Activated CD8-positive, alpha-beta memory T cell treated with anti-CD3 and anti-CD28 coated beads, Interleukin-2, amount 10 ng/mL, durations not matched to agents 7 days and 5 days (primary cell): ENCODE results near the gene NAIP. TPM values are rescaled to one million over a fixed set of nuclear protein-coding genes. Genes with fewer than 3 reads are reported as not detected.
"Not testable (repeated sequence)": the region's sequence is repeated elsewhere in the genome, so short reads cannot be mapped to it uniquely, and the experiment has no call there.

ENCODE experiments used
- ATAC-seq: fragments of 150-1000 bp; cut with Tn5 transposase; one replicate; pipeline ENCODE4 v1.10.0; 2021; ENCODE audit warnings: moderate library complexity
- CTCF ChIA-PET: fragments of 350-600 bp; sonication (Branson Sonifier 250); formaldehyde crosslinking; loops from one replicate; lab custom pipeline; 2021; ENCODE audit warnings: antibody characterized with exemption; lab: Charles Lee
- DNase-seq: peaks from one replicate; pipeline ENCODE4 v3.0.0-alpha.2; 2020
- H3K27ac Mint-ChIP-seq: one replicate; pipeline ENCODE4 v1.8.0; 2021; ENCODE audit warnings: mild to moderate bottlenecking, mixed read lengths
- H3K27me3 Mint-ChIP-seq: one replicate; pipeline ENCODE4 v1.8.0; 2021; ENCODE audit warnings: mixed read lengths
- H3K36me3 Mint-ChIP-seq: one replicate; pipeline ENCODE4 v1.8.0; 2021; ENCODE audit warnings: mild to moderate bottlenecking, mixed read lengths
- H3K4me1 Mint-ChIP-seq: one replicate; pipeline ENCODE4 v1.8.0; 2021; ENCODE audit warnings: mixed read lengths
- H3K4me3 Mint-ChIP-seq: one replicate; pipeline ENCODE4 v1.8.0; 2021; ENCODE audit warnings: mild to moderate bottlenecking, moderate library complexity, mixed read lengths
- H3K9me3 Mint-ChIP-seq: one replicate; pipeline ENCODE4 v1.8.0; 2022; ENCODE audit warnings: low read depth, mixed read lengths
- total RNA-seq, 2 experiments: library from RNA; stranded (reverse); gene quantifications; one replicate each; pipeline ENCODE4 v1.2.3, GENCODE V29; 2021

Gene NAIP
- total RNA-seq, 2 experiments from 2014 or later = 3.6 to 7.2 TPM

DNA sequence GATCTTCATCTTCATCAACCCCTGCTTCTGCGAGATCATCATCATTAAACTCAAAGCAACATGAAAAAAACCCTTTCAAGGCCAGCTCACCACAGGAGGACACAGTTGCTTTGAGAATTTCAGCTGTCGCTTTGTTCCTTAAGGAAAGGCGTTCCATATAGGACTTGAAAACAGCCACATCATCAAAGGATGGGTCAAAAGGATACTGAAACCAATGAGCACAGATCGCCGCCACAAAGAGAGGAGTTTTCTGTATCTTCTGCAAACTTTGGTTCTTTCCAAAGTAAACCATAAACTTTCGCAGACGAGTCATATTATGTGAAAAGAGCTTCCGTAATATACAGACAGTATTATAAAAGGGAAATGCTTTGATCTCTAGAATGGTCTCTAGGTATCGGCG lies 40.3 kb downstream of the NAIP start:
- ATAC-seq, H3K4me3 Mint-ChIP-seq, H3K27me3 Mint-ChIP-seq, CTCF ChIA-PET, H3K4me1 Mint-ChIP-seq, H3K27ac Mint-ChIP-seq, H3K9me3 Mint-ChIP-seq, DNase-seq, H3K36me3 Mint-ChIP-seq: not testable (repeated sequence)

DNA sequence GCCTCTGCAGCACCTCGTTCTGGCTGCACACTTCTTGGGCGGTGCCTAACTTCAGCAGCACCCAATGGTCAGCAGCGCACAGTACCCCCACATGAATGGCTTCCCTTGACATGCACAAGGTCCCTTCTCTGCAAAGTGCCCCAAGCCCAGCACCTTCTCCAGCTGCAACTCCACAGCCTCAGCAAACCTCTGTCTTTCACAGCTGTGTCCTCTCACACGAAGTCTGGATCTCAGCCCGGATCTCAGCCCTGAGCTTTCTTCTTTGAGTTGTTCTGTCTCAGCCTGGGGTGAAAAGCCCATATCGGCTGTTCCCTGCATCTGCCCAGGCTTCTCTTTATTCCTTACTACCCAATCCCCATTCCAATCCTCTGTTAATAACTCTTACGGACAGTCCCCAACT lies 57.9 kb downstream of the NAIP start:
- H3K4me3 Mint-ChIP-seq, H3K36me3 Mint-ChIP-seq, H3K4me1 Mint-ChIP-seq, H3K27ac Mint-ChIP-seq, DNase-seq, ATAC-seq, CTCF ChIA-PET, H3K9me3 Mint-ChIP-seq, H3K27me3 Mint-ChIP-seq: not testable (repeated sequence)

DNA sequence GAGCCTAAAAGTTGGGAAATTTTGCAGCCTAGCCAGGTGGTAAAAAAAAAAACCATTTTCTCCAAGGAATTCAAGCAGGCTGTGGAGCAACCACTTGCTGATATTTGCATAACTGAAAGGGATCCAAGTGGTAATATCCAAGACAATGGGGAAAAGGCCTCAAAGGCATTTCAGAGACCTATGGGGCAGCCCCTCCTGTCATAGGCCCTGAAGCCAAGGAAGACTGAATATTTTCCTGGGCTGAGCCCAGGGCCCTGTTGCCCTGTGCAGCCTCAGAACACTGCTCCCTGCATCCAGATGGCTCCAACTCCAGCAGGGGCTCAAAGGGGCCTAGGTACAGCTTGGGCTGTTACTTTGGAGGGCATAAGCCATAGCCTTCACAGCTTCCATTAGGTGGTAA lies 60.6 kb downstream of the NAIP start:
- H3K36me3 Mint-ChIP-seq, H3K4me3 Mint-ChIP-seq, H3K9me3 Mint-ChIP-seq, DNase-seq, H3K4me1 Mint-ChIP-seq, CTCF ChIA-PET, H3K27ac Mint-ChIP-seq, ATAC-seq, H3K27me3 Mint-ChIP-seq: not testable (repeated sequence)

DNA sequence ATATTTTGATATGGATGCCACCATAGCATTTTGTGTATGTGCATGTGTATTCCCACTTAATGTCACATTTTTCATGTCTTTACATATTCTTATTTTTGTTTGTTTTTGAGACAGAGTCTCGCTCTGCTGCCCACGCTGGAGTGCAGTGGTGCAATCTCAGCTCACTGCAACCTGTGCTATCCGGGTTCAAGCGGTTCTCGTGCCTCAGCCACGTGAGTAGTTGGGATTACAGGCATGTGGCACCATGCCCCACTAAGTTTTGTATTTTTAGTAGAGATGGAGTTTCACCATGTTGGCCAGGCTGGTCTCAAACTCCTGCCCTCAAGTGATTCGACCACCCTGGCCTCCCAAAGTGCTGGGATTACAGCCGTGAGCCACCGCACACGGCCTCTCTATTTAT lies 72.1 kb downstream of the NAIP start:
- H3K27ac Mint-ChIP-seq, CTCF ChIA-PET, DNase-seq, H3K4me1 Mint-ChIP-seq, H3K9me3 Mint-ChIP-seq, H3K36me3 Mint-ChIP-seq, H3K4me3 Mint-ChIP-seq, ATAC-seq, H3K27me3 Mint-ChIP-seq: not testable (repeated sequence)

DNA sequence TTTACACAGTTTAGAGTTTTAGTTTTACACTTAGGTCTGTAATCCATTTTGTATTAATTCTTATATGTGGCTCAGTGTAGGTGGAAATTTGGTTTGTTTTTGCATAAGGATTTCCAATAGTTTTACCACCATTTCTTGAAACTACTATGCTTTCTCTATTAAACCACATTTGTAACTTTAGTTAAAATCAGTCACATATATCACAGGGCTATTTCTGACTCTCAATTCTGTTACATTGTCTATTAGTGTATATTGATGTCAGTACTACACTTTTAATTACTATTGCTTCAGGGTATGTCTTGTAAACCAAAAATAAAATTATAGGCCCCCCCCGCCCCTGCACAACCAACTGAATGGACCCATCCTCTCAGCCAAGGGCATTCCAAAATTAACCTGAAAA lies 92.6 kb downstream of the NAIP start:
- H3K27ac Mint-ChIP-seq, ATAC-seq, H3K4me1 Mint-ChIP-seq, H3K9me3 Mint-ChIP-seq, DNase-seq, H3K36me3 Mint-ChIP-seq, H3K4me3 Mint-ChIP-seq, H3K27me3 Mint-ChIP-seq, CTCF ChIA-PET: not testable (repeated sequence)

DNA sequence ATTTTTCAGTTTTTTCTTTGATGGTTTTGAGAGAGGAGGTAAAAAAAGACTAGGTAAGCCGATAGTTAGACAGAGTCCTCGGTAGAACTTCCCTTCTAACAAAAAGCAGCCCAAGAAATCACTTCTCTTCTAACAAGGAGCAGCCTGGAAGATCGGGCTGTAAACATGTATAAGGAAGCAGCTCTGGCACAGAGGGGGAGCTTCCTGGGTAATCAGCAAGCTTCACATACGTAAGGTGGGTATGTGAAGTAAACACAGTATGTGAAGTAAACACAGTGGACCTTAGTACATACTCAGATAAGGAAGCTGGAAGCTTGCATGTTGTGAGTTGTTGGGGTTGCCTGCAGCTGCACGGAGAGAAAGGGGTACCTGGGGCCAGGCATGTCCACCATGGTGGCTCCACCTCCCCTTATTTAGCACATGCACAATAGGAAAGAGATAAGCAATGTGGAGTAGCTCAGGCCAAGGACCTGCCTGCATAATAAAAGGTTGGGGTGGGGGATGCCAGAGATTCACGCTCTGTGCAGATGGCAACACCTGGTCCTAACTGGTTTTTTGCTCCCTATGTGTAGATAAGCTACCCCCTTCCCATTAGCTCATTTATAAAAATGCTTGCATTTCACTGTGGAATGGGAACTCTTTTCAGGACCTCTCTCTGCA lies 93.3 kb downstream of the NAIP start:
- CTCF ChIA-PET, DNase-seq, ATAC-seq, H3K27ac Mint-ChIP-seq, H3K27me3 Mint-ChIP-seq, H3K36me3 Mint-ChIP-seq, H3K4me1 Mint-ChIP-seq, H3K4me3 Mint-ChIP-seq, H3K9me3 Mint-ChIP-seq: not testable (repeated sequence)

DNA sequence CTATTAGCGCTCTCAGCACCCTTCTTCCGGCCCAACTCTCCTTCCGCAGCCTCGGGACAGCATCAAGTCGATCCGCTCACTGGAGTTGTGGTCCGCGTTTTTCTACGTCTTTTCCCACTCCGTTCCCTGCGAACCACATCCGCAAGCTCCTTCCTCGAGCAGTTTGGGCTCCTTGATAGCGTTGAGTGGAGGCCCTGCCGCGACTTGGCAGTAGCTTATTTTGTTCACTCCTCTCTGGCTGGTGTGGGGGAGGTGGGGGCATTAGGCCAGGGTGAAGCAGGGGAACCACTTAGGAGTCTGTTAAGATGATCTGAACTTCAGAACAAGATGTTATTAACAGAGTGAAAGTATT lies 100.0 kb downstream of the NAIP start:
- H3K27me3 Mint-ChIP-seq, H3K36me3 Mint-ChIP-seq, H3K27ac Mint-ChIP-seq, CTCF ChIA-PET, H3K9me3 Mint-ChIP-seq, H3K4me1 Mint-ChIP-seq, H3K4me3 Mint-ChIP-seq, DNase-seq: not testable (repeated sequence)
- peak; percentile 53 for ATAC-seq

Other genes starting within 250 kb of the NAIP start
- 1 to 10 TPM; 6.2 to 6.7 TPM for gene SERF1A, start 124.7 kb downstream of the NAIP start, total RNA-seq
- 10 to 100 TPM; 37.2 to 47.8 TPM for gene SMN1, start 100.3 kb downstream of the NAIP start, total RNA-seq
- gene GTF2H2, start 42.3 kb upstream of the NAIP start, total RNA-seq = 10 to 100 TPM; 28.2 to 35.0 TPM